Limb (tissue), 2 donors: Measurements from ENCODE around the gene TRPC3.
"Not testable (repeated sequence)": the region's sequence is repeated elsewhere in the genome, so short reads cannot be mapped to it uniquely, and the experiment has no call there.

ENCODE experiments used
- DNase-seq, 2 donors: peaks; one replicate each; pipeline ENCODE4 v3.0.0-alpha.2; 2016; ENCODE audit errors: extremely low spot score in 2 of 2

TRPC3 gene

DNA sequence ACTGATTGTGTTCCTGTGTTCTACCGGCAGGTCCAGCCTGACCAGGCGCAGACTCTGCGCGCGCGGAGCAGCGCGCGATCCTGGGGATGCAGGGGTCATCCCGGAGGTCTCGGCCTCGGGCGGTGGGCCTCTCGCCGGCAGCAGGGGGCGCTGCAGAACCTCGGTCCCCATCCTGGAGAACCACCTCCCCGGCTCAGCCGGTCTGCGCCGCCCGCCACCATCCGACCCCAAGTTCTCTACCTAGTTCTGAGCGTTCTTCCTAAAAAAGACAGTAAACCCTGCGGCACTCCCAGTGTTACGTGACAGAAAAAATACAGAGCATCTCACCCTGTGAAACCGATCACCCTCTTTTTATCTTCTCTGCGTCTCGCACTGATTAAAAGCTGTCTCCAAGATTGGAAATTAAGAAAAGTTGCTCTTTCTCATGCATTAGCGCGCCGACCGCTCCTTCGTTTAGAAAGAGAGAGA is 1.6 kb downstream of the TRPC3 start:
- DNase-seq: peak; percentile 80 to 91

DNA sequence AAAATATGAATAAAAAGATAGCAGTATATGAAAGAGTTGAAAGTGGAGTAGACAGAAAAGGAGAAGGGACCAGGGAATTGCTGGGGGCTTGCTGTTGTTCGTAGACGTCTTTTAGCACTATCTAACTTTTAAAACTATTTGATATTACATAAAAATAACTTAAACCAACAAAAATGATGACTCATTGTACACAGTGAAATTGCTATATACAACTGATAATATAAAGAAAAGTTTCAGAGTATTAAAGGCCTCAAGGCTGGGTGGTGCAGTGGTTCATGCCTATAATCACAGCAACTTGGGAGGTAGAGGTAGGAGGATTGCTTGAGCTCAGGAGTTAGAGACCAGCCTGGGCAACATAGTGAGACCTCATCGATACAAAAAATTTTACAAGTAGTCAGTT is 5.2 kb downstream of the TRPC3 start:
- DNase-seq: no peak

DNA sequence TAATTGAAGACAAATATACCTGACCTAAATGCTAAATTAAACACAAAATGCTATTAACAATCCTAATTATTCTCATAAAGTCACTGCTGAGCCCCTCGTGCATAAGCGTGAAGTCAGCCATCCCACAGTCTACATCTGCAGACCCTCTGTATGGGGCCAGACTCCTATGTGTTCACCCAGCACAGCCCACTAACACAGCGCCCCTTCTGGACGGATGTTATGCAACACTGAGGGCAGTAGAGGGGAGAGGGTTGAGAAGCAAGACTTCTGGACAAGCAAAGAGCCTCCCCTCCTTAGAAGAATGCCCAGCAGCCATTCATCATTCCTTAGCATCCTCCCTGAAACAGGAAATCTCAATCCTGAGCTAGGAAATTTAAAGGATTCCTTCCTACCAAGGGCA is 7.9 kb downstream of the TRPC3 start:
- no peak for DNase-seq

DNA sequence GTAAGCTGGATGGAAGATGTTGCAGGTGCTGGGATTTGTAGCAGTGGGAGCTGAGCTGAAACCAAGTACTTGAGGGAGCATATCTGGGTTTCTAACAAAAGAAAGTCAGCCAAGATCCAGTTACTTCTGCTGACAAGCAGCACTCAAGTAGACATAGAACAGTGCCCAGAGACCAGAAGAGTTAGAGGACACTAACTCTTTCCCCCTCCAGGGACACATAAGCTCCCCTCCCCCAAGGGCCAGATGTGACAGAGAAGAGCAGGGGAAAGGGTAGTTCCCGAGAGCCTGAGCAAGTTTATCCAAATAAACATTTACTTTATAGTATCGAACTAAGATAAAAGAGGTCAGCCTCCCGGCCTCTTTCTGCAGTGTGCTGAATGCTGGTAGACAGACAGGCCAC is 12.2 kb downstream of the TRPC3 start:
- no peak for DNase-seq

DNA sequence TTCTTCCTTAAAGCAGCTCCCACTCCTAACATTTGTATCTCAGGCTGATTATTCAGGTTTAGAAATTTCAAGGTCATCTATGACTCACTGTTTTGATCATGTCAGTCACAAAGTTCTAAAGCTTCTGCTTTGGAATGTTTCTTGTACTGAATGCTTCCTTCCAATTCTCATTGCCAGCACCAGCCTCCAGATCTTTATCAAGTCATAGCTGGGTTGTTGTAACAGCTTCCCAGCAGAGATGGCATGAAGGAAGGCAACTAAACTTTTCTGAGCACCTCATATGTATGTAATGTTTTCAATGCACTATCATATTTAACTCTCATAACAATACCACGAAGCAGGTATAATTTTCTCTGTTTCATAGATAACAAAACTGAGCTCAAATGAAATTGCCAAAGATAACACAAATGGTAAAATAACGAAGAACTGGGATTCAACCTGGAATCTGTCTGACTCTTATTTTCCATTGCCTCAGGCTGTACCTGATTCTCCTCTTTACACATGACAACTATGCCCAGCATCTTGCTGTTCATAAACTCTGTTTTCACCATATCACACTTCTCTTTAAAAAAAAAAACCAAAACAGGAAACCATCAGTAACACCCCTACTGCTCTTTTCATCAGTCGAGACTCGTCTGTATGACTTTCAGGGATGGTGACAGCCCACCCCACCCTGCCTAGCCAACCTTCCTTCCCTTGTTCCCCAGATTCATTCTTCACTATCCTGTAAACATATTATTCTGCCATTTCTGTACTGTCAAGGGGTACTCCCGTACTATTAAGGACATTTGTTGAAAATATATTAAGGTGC is 13.4 kb downstream of the TRPC3 start:
- no peak for DNase-seq

DNA sequence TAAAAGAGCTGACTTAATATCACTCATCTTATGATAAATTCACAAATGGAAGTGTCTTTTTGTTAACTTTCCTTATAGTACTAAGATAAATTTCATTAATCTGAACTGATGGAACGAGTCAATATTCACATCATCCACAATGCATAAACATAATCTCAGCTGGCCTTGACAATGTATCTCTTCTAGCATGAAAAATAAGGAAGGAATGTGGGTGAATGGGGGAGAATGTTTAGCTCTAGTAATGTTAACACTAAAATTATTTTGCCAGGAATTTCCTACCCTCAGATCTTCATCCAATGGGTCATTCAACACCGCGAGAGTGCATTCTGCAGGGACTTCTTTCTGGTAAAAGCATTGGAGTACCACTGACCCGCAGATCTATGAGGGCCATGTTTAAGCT is 15.8 kb downstream of the TRPC3 start:
- DNase-seq: no peak

DNA sequence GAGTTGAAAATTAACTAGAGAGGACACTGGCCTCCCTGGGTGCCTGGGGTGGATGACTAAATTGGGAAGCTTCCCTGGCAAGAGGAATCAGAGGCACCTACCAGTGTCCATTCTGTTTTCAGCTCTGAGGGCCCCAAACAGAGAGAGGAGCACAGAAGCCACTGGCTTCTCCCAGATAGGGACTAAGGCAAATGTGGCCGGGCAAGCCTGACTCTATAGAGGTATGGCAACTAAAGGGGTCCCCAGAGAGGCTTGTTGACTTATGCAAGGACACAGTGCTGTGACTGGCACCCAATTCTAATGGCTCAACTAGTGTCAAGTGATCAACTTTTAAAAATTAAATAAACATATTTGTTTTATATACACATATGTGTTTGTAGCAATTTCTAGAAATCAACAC is 17.2 kb downstream of the TRPC3 start:
- no peak for DNase-seq

DNA sequence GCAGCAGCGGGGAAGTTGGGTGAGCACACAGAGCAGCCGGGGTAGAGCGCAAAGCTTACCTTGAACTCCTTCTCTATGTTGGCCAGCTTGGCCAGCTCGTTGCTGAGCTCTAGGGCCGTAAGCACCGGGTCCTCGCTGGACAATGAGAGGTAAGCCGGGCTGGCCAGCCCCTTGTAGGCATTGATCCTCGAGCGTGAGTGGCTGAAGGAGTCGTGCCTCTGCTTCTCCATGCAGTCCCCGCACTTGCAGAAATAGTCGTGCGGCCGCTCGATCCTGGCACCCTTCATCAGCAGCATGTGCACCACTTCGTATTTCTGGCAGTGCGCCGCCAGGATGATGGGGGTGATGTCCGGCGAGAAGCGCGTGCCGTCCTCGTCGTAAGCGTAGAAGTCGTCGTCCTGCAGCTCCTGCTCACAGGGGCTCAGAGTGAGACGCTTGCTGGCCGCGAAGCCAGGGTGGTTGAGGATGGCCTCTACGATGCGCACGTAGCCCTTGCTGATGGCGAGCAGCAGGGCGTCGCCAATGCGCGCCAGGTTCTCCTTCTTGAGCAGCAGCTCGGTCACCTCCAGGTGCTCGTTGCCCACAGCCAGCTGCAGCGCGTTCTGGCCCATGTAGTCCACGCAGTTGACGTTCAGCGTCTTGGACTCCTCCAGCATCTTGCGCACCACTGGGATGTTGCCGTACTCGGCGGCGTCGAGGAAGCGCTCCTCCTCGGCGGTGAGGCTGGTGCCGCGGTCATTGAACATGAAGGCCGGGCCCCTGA is 19.5 kb downstream of the TRPC3 start:
- peak in 1 of 2 donors; percentile 27 for DNase-seq

DNA sequence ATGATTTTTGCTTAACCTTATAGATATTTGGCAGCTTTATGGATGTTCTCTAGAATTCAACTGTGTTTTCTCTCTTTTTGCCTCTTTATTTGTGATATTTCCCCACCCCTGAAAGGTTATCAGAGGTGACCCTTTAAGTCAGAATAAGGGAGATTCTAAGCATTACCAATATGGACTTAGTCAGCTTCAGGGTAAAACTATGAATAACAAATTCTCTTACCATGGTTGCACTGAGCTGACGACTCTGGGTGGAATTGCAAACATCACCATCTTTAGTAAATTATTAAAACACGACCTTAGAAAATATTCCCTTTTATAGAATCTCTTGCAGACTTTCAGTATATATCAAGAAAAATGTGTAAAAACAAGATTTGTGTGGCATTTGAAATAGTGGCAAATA is 21.6 kb downstream of the TRPC3 start:
- no peak for DNase-seq

DNA sequence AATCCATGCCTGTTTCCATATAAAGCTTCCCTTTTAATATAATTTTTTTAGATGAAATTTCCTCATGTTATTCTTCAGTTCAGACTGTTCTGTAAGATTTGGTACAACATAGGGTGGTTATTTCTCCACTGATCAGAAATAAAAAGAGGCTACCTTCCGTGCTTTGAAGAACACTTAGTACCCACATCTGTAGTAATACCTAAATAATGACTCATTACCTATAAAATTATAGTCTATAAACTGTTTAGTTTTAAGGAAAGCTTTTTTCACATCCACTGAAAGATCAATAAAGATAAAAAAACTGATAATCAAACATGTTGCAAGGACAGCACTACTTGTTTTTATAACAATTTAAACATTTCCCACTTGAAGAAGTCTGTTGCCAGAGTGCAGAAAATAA is 23.9 kb downstream of the TRPC3 start:
- no peak for DNase-seq

DNA sequence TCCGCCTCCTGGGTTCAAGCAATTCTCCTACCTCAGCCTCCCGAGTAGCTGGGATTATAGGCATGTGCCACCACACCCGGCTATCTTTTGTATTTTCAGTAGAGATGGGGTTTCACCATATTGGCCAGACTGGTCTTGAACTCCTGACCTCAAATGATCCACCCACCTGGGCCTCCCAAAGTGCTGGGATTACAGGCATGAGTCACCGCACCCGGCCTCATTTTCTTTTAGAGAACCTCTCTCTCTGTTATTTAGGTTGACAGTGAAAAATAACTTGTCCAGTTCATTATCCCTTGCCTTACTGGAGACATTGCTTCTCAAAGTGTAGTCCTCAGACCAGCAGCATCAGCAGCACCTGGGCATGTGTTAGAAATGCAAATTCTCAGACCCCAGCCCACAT is 25.4 kb downstream of the TRPC3 start:
- DNase-seq: not testable (repeated sequence)

DNA sequence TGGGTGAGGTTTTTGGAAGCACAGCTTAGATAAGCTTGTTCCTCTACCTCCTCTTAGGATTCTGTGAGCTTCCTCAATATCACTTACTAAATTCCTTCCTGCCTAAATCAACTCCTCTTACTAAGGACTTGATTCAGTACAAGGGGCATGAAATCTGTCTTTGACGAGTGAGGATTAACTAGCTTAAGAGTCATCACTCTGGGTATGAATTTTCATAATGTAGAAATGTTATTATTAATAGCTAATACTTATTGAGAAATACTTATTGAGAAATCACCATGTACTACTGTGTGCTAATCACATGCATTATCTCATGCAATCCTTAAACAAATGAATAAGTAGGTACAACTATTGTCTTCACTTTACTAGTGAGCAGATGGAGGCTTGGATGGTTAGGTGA is 28.6 kb downstream of the TRPC3 start:
- no peak for DNase-seq

DNA sequence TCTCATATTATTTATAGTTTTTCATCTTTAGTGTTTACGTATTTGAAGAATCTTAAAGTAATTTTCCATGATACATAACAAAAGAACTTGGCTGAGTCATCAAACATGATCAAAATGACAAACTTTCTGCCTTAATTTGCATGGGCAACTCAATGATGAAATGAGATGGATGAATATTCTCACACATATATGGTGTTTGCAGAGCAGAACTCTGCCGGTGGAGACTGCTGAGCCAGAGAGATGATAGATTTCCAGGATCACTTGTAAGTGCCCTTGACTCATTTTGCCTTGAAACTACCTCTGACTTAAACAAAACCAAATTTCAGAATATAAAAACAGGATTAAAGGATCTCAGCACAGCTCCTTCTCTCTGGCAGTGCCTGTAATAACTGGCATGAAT is 38.2 kb downstream of the TRPC3 start:
- no peak for DNase-seq

DNA sequence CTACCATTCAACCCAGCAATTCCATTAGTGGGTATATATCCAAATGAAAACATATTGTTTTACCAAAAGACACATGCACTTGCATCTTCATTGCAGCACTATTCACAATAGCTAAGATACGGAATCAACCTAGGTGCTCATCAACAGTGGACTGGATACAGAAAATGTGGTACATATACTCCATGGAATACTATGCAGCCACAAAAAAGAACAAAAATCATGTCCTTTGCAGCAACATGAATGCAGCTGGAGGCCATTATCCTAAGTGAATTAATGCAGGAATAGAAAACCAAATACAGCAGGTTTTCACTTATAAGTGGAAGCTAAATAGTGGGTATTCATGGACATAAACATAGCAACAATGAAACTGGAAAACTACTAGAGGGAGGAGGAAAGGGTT is 43.5 kb downstream of the TRPC3 start:
- DNase-seq: no peak

DNA sequence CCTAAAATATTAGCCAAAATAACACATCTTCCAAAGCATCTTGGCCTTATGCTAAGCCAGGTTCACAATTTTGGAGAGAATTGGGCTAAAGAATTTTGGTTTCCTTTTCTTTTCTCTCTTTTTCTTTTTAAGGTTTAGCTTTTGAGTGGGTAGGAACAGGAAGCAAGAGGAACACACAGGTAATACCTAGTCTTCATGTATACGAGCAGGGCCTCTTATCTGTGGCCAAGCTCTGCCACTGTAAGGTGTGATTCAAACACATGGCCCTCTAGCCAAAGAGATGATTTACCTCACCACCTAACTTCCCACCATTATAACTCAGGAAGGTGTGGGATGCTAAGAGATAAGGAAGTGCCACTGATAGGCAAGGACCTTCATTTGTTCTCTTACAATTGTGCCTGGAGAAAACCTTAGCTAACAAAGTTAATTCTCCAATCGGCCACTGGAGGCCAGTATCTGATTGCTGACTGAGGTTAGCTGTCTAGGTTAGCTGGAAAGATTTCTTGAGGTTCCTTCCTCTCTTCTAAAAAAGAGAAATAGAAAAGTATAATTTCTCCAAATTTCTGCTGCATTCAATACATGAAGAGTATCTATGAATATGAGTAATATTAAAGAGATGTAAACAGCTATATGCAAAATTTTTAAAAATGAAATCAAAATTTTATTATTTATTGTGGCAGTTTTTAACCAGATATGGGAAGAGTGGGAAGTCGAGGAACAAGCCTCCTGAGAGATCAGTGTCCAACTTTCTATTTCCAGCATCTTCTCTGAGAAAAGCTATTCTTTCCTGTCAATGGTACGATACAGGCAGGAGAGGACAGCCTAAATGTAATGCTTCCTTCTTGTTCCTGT is 51.5 kb downstream of the TRPC3 start:
- peak; percentile 63 to 71 for DNase-seq

DNA sequence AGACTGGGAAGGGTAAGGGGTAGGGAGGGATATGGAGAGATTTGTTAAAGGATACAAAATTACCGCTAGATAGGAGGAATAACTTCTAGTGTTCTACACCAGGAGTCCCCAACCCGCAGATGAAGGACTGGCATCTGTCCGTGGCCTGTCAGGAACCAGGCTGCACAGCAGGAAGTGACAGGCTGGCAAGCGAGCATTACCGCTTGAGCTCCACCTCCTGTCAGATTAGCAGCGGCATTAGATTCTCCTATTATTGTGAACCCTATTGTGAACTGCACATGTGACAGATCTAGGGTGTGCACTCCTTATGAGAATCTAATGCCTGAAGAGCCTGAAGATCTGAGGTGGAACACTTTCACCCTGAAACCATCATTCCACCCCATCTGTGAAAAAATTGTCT is 53.7 kb downstream of the TRPC3 start:
- DNase-seq: no peak

DNA sequence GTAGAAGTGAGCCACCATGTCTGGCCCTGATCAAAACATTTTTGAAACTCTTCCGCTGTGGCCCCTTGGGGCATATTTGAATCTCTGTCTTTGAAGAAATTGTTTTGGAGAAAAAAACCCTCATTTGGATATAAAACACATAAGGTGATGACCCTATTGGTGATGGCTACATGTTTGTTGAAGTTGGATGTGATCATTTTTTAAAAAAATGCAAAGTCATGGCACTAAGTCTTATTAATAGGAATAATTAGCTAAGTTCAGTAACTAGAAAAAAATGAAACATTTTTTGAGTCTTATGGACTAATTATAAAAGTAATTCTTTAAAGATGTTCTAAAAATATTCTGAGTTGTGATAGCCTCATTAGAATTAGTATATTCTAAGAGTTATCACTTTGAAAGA is 63.7 kb downstream of the TRPC3 start:
- no peak for DNase-seq

DNA sequence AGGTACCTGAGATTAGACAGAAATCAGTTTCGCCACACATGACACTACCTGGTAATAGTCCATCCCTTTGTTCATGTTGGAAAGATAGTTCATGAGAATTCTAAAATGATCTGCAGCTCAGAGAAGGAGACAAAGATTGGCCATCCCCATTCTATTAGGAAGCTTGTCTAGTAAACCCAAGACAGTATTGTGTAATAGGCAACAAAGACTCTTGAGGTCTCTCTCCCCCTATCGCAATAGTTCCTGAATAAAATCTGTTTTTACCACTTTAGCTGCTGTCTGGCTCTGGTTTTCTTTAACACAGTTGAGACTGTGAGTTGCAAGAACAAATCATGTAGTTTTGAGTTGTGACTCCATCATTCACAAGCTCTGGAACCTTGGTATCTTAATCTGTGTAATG is 66.7 kb downstream of the TRPC3 start:
- no peak for DNase-seq

DNA sequence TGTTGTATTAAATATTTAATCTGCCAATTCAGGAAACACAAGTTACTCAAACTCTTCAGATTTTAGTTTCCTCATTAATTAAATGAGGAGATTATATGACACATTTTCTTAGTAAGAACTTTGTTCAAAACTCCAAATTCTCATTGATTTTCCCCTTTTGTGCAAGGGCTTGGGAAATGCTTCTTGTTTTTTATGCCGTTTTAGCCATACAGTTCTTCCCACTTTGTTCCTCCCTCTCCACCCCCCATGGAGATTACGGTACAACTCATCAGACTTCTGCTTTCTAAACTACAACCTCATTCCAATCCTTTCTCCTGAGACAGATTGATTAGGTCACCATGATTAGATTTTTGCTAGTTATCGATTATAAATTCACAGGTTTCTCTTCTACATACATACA is 70.7 kb downstream of the TRPC3 start:
- no peak for DNase-seq

DNA sequence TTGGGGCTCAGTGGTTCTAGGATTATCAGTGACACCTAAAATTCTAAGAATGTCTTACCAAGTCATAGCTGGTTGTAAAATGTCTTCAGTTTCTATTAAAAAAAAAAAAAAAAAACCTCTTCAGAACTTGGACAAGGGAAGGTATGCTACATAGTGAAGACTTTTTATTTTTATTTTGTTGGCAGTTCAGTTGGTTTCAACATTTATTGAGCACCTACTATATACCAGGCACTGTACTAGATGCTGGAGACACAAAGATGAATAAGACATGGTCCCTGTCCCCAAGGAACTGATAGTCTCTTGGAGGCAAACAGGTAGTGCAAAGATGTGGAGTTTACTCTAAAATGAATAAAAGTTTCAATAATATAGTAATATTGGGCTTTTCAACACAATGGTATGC is 72.7 kb downstream of the TRPC3 start:
- no peak for DNase-seq

DNA sequence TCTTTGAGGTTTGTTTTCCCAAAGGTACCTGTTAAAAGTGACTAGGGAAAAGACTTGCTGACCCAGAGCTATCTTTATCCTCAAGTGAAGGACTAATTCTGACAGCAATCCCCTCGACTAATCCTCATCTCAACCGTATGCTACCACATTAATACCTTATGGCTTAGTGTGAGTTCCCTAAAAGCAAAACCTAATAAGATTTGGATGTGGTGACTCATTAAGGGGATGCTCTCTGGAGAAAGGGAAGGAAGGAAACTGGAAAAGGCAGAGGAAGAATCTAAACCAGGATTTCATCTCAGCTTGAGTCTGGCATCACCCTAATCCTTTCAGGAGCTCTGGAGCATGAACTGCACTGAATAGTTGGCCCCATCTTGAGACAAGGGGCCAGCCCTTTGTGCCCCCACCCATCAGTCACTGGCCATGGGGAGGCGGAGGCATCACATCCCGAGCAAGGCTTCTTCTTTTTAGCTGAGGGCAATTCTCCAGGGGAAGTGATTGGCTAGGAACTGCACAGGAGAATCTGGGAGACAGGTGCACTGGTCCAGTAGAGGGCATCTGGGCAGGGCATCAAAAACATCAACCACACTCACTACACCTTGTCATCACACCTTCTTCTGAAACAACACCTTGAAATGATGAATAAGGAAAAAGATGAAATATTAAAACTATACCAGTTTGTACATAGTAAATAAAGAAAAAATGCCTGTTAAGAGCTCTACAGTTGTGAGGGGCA is 74.7 kb downstream of the TRPC3 start:
- no peak for DNase-seq
